ENCODE measurements around the gene CA10.

Gene CA10

DNA sequence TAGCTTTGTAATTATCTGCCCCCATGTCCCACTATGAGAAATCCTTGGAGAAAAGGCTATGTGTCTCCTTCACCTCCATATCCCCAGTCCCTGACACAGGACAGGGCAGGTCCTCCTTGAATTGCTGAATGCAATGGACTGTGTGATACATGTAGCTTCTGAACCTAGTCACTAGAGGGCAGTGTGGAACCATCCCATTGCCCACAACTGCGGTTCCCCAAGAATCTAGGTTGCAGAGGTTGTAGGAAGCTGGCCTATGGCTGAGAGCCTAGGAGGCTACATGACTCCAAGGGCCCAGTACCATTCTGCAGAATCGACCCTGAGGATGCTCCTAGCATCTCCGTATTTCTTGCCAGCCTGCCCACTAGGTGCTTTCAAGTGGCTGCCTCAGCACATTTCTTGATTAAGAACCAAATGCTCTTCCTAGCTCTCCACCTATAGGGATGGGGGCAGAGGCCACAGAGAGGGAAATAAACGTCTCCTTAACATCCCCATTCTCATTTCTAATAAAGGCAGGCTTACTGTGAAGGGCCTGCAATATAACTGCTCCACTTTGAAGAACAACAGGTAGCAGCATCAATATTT is 394.0 kb downstream of the CA10 start:
- DNase-seq (ENCODE audit: low read depth): peak; percentile 5

DNA sequence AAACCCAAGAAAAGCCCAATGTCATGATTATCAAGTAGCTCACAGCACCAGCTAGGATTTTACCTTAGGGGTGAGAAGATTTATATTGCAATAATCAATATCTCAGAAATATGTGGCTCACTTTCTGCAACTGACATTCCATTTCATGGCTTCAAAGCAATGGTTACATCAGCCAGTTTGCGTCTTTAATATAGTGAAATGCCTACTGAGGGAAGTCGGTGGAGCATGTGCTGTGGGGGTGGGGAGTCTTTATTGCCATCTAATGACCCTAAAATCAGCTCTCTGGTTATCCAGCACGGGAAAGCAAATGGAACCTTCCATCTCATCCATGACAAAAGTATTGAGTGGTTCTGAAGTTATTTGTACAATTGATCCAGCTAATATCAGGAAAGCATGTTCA is 395.5 kb downstream of the CA10 start:
- DNase-seq (ENCODE audit: low read depth): no peak

DNA sequence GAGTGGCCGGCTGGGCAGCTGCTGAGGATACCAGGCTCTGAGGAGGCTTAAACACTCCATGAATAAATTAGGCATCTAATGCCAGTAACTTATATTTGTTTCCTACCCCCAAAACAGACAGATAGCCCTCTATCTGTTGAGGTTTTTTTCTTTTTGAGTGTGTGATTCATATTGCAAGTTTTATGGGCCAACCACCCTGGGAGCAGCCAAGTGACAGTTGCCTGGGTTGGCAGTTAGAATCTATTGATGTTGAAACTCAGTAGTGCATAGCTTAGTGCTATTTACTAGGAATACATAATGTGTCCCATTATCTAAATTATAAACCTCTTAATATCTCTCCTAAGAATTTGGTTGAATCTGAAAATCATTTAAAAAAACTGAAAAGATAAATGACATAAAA is 397.4 kb downstream of the CA10 start:
- DNase-seq (ENCODE audit: low read depth): no peak

DNA sequence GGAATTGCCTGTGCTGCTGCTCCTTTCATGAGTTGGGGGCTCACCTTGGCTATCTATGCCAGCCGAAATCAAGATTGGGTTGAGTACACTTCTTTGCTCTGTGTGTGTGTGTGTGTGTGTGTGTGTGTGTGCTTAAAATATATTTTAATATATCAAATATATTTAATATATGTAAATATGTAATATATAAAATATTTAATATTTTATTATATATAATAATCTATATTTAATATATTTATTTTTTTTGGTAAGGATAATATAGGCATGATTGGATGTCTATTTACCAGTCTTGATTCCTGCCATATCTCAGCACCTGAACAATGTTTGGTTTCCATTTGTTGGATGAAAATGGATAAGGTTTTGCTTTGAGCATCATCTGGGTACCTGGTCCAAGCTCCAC is 399.3 kb downstream of the CA10 start:
- no peak for DNase-seq (ENCODE audit: low read depth)

- no peak for DNase-seq (ENCODE audit: low read depth)
These were observed 407.4 kb downstream of the CA10 start for GRCh38 chr17:51751072-51751471.

GRCh38 chr17:51748749-51749604 is 409.5 kb downstream of the CA10 start:
- DNase-seq (ENCODE audit: low read depth): no peak

GRCh38 chr17:51746421-51746820 is 412.1 kb downstream of the CA10 start:
- no peak for DNase-seq (ENCODE audit: low read depth)

GRCh38 chr17:51745993-51746392 is 412.5 kb downstream of the CA10 start:
- DNase-seq (ENCODE audit: low read depth): no peak

DNA sequence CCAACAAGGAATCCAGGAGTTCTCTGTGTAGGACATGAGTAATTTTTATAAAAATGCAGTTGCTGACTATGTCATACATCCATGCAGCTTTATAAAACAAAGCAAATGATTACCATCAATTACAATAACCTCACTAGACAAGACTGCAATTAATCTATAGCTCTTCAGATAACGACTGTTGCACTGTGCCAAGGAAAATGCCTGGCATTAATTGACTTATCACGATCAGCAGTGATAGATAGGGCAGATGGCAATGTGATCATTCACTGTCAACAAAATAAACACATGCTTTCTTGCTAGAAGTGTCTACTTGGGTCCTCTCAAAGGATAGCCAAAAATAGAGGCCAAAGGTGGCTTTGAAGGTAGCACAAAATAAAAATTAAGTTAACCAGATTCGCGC is 415.0 kb downstream of the CA10 start:
- no peak for DNase-seq (ENCODE audit: low read depth)

DNA sequence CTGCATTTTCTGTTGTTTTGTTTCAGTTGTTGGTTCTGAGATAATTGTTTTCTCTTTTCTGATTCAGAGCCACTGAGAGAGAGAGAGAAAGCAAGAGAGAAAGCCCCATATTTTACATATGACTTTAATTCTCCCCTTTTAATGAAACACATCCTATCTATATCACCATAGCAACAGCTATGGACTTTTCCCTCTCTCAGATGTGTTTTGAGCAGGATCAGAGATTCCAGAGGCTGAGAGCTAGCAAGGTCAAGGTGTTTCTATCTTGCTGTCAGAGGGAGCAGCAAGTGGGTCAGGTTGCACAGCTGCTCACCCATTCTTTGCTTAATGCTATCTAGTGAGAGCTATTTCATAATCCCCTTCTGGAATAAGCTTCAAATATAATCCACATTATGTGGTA is 415.9 kb downstream of the CA10 start:
- DNase-seq (ENCODE audit: low read depth): no peak

- no peak for DNase-seq (ENCODE audit: low read depth)
These were observed 417.1 kb downstream of the CA10 start for GRCh38 chr17:51741458-51741857.

DNA sequence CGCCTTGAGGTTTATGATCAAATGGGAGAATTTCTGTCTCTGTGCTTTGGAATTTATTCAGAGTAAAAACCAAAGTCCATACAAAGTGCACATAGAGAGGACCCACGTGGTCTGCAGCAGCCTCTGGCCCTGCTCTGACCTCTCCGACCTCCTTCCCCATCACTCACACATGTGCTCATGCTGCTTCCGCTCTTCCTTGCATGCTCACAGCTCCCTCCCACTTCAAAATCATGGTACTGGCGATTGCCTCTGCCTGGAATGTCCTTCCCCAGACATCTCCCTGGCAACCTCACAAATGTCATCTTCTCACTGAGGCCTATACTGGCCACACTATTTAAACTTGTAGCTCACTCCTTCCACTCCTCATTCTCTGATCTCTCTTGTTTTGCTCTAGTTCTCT is 418.0 kb downstream of the CA10 start:
- no peak for DNase-seq (ENCODE audit: low read depth)

DNA sequence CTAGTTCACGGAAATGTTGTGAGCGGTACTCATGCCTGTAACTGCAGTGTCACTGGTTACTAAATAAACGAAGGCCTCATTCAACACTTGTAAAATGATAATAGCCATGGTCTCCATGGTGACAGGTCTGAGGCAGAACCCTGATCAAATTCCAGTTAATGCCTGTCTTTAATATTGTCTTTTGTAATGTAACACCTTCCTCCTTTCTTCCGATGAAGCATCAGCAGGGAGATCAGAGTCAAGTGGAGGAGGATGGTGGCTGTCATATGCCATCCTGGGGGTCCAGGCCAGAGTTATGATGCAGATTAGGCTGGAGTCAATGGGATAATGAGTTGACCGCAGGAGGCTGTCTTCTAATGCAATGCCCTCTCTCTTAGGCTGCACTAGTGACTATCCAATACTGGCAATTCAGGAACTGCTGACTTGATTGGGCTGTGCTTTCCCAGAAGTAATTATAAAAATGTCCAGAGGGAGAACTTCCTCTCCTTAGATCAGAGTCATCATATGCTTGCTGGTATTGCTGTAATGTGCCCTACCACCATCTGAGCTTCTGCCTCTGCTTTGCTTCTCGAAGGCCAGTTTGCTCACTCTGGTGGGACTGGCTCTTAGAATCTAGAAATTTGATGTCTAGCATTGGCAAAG is 419.1 kb downstream of the CA10 start:
- no peak for DNase-seq (ENCODE audit: low read depth)

DNA sequence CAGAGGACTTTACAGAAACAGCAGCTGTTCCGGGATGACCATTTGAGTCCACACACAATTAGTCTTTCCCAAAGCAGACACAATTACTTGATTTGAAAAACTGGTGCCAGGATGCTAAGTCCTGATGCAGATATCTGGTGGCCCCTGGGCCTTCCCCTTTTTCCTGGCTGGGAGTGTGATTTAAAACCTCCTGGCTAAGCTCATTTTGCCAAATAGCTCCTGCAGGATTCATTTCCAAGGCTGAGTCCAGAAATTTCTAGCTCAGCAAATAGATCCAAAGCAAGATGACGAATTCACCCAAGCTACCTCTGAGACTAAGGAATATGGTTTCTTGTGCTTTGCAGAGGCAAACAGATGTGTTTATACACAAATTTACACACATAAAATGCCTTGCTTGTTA is 422.2 kb downstream of the CA10 start:
- no peak for DNase-seq (ENCODE audit: low read depth)

DNA sequence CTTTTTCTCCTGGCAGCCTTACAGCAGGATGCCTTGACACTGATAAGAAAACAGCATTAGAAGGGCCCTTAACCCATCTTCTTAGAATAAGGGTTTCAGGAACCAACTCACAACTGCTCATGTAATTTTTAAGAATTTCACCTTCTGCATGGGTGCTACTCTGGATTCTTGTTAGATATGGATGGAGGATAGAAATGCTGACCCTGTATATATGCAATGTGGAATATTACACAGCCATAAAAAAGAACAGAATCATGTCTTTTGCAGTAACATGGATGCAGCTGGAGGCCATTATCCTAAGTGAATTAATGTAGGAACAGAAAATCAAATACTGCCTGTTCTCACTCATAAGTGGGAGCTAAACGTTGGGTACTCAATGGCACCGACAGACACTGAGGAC is 423.5 kb downstream of the CA10 start:
- no peak for DNase-seq (ENCODE audit: low read depth)

DNA sequence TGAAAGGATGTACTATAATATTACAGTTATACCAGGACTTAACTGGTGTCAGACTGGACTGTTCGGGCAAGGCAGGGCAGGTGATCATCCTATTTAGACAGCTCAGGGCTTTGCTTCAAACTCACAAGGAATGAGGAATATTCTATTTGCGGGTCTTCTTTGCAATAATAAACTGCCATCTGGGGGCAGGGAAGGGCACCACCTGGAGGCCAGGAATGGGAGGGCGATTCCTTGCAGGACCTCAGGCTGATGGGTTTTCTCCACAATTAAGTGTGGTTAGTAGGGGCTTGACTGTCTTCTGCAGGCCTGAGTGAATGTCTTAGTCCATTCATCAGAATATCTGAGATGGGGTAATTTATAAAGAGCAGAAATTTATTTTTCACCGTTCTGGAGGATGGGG is 424.1 kb downstream of the CA10 start:
- no peak for DNase-seq (ENCODE audit: low read depth)

DNA sequence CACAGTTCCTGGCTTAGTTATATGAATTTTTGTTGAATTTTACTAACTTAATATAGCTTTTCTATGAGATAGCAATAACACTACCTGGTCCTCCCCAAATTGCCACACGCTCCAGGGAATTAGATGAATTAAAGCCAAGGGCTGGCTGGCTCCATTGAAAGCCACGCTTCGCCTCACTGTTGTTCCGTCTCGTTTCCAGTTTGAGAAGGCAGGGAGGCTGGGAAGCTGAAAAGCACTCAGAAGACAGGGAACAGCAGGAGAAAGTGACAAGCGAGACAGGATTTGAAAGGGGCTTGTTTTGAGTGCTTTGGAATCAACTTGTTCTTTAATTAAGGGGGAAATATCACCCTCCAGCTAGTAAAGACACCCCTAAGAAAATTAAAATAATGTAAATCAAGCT is 425.3 kb downstream of the CA10 start:
- no peak for DNase-seq (ENCODE audit: low read depth)

GRCh38 chr17:51731941-51732722 is 426.4 kb downstream of the CA10 start:
- no peak for DNase-seq (ENCODE audit: low read depth)

GRCh38 chr17:51730303-51731050 is 428.0 kb downstream of the CA10 start:
- DNase-seq (ENCODE audit: low read depth): no peak

DNA sequence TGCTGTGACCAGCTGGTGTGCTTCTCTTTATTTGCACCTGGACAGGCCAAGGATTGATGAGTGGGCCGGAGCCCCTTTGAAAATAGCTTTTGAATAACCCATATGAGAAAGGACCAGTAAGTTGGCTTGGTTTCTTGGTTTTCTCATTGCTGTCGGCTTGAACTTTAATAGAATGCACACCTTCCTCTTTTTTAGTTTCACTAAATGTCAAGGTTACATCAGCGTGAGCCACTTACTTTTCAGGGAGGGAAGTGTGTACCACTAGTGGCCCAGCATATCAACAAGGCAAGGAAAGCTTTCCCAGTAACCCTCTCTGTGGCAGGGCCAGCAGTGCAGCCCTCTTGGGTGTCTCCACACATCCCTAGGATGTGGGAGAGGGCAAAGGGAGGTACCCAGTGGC is 433.3 kb downstream of the CA10 start:
- DNase-seq (ENCODE audit: low read depth): no peak

DNA sequence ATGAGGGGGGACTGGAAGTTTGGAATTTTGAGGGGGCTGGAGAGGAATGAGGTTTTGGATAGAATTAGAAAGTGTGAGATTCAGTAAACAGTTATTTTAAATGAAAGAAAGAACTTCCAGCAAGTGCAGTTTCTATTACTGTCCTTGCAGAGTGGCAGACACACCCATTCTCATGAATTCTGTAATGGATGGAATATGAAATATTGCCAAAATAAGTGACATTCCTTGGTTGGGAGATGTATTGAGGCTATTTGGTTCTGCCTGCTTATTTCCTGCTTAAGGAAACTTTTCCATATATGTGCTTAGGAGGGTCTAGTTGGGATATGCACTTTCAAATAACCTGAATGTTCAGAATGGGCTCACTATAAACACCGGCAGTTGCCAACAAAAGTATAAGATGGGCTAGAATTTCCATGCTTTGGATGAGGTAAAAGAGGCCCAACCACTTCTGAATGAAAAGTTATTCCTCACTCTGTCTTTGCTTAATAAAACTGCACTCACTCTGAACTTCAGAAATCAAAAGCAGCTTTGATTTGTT is 434.4 kb downstream of the CA10 start:
- DNase-seq (ENCODE audit: low read depth): no peak

GRCh38 chr17:51722994-51723393 is 435.5 kb downstream of the CA10 start:
- DNase-seq (ENCODE audit: low read depth): no peak

Measured in GM04503 (cell line).